A549 (cell line): ENCODE results near the gene CD27. TPM values are rescaled to one million over a fixed set of nuclear protein-coding genes. Genes with fewer than 3 reads are reported as not detected.
A peak's percentile ranks its signal among the peaks of the same experiment; 100 is the strongest.

Source experiments
- ATAC-seq, 2 experiments: fragments of 200-7000 bp in 1 of 2; fragments of >200 bp in 1 of 2; cut with Nextera tagmentation in 1 of 2; cut with Tn5 transposase in 1 of 2; 3 replicates each; pipeline versions ENCODE4 v1.8.0 to v1.9.1; 2018 to 2020; ENCODE audit warnings: mild to moderate bottlenecking in 1 of 2, moderate library complexity in 1 of 2
- CTCF ChIA-PET: fragments of 300-600 bp; sonication (Branson Sonifier 250); formaldehyde crosslinking; extraction: SDS; loops from one replicate; lab custom pipeline; 2021; ENCODE audit warnings: antibody characterized with exemption, inconsistent platforms; lab: Yijun Ruan, JAX
- POLR2A ChIA-PET: fragments of 350-600 bp; formaldehyde crosslinking; extraction: SDS; loops from one replicate; lab custom pipeline; 2021; ENCODE audit warnings: antibody characterized with exemption, inconsistent platforms; lab: Yijun Ruan, JAX
- DNase-seq, 2 experiments: peaks; one replicate each; pipeline versions ENCODE4 v3.0.0 to v3.0.0-alpha.2; 2011 to 2016; ENCODE audit warnings: low read depth in 1 of 2, low spot score in 1 of 2
- FAIRE-seq: peaks from 2 replicates; lab custom pipeline; 2011; peaks lifted over from hg19 to GRCh38; lab: Jason Lieb, UNC
- H3K27ac ChIP-seq, 2 experiments: fragments of >200 bp; sonication (Bioruptor Twin); formaldehyde crosslinking; 3 replicates each; pipeline ENCODE4 v1.5.1; 2016 to 2017
- H3K4me1 ChIP-seq: fragments of >200 bp; sonication (Bioruptor Twin); formaldehyde crosslinking; 3 replicates; pipeline ENCODE4 v1.6.1; 2016
- H3K4me2 ChIP-seq: fragments of >200 bp; sonication (Bioruptor Twin); formaldehyde crosslinking; 3 replicates; pipeline ENCODE4 v1.6.1; 2016
- H3K4me3 ChIP-seq: fragments of >200 bp; sonication (Bioruptor Twin); formaldehyde crosslinking; 3 replicates; pipeline ENCODE4 v1.5.1; 2016
- H3K9me3 ChIP-seq: fragments of >200 bp; sonication (Bioruptor Twin); formaldehyde crosslinking; 3 replicates; pipeline ENCODE4 v1.6.1; 2016
- CHD2 ChIP-seq: fragments of 150-350 bp; IDR thresholded peaks from 2 replicates; pipeline ENCODE4 v1.6.1; 2014; ENCODE audit warnings: low read length; ENCODE audit not compliant: partially characterized antibody
- EHF ChIP-seq: fragments of 250-450 bp; sonication (Bioruptor Pico); IDR thresholded peaks from 2 replicates; pipeline ENCODE4 v1.5.0; 2020; ENCODE audit warnings: mild to moderate bottlenecking
- EP300 ChIP-seq, 2 experiments: fragments of >200 bp; sonication (Bioruptor Twin); formaldehyde crosslinking; IDR thresholded peaks; 2 replicates in 1 of 2; 3 replicates in 1 of 2; pipeline ENCODE4 v1.6.1; 2016 to 2017
- FOSL2 ChIP-seq, 2 experiments: fragments of 450-650 bp in 1 of 2; fragments of >200 bp in 1 of 2; sonication (Bioruptor Twin) in 1 of 2; formaldehyde crosslinking; IDR thresholded peaks; 2 replicates each; pipeline versions ENCODE4 v1.5.0 to v1.6.1; 2016 to 2020; ENCODE audit warnings: mild to moderate bottlenecking in 1 of 2, moderate library complexity in 1 of 2
- HDAC2 ChIP-seq: fragments of 200-600 bp; sonication (generic); IDR thresholded peaks from 2 replicates; pipeline ENCODE4 v1.6.1; 2016
- HEYL ChIP-seq: fragments of 250-450 bp; sonication (Bioruptor Pico); IDR thresholded peaks from 2 replicates; pipeline ENCODE4 v1.8.0; 2021; ENCODE audit warnings: mild to moderate bottlenecking, moderate library complexity
- HOXA7 ChIP-seq: fragments of 250-450 bp; sonication (Bioruptor Pico); IDR thresholded peaks from 2 replicates; pipeline ENCODE4 v1.5.0; 2020; ENCODE audit warnings: mild to moderate bottlenecking, moderate library complexity
- HOXB13 ChIP-seq: fragments of 250-450 bp; sonication (Bioruptor Pico); IDR thresholded peaks from 2 replicates; pipeline ENCODE4 v1.5.0; 2020; ENCODE audit warnings: low read depth, mild to moderate bottlenecking, moderate library complexity
- KDM1A ChIP-seq: fragments of 200-600 bp; sonication (generic); IDR thresholded peaks from 2 replicates; pipeline ENCODE4 v1.6.1; 2016; ENCODE audit warnings: low read depth, mild to moderate bottlenecking
- NFE2L2 ChIP-seq: fragments of 150-350 bp; conservative IDR thresholded peaks from 2 replicates; pipeline ENCODE4 v1.6.1; 2014; ENCODE audit warnings: low read length
- NR3C1 ChIP-seq: fragments of >200 bp; sonication (Bioruptor Twin); formaldehyde crosslinking; IDR thresholded peaks from 3 replicates; pipeline ENCODE4 v1.6.1; 2017
- PHF8 ChIP-seq: fragments of 200-600 bp; sonication (generic); IDR thresholded peaks from 2 replicates; pipeline ENCODE4 v1.6.1; 2016; ENCODE audit warnings: low read depth, mild to moderate bottlenecking, antibody characterized with exemption, moderate library complexity, borderline replicate concordance
- POLR2A ChIP-seq: IDR thresholded peaks from 2 replicates; pipeline ENCODE4 v1.6.1; 2012; ENCODE audit warnings: mild to moderate bottlenecking, low read length
- POLR2AphosphoS2 ChIP-seq: conservative IDR thresholded peaks from 2 replicates; pipeline ENCODE4 v1.6.1; 2012; ENCODE audit warnings: low read length, improper control_type of control experiment, inconsistent platforms
- RFX5 ChIP-seq: fragments of 450-650 bp; IDR thresholded peaks from 2 replicates; pipeline ENCODE4 v1.7.1; 2014; ENCODE audit warnings: antibody characterized with exemption, mild to moderate bottlenecking, moderate library complexity
- RNF2 ChIP-seq: fragments of 200-600 bp; sonication (generic); IDR thresholded peaks from 2 replicates; pipeline ENCODE4 v1.6.1; 2016; ENCODE audit warnings: low read depth, mild to moderate bottlenecking, antibody characterized with exemption, moderate library complexity, borderline replicate concordance
- TFCP2L1 ChIP-seq: fragments of 250-450 bp; sonication (Bioruptor Pico); IDR thresholded peaks from 2 replicates; pipeline ENCODE4 v1.5.0; 2021; ENCODE audit warnings: mild to moderate bottlenecking
- WGBS: methylation state at CpG from one replicate; pipeline ENCODE4 v1.1.6; 2017; ENCODE audit errors: missing lambda C conversion rate; 5-methylcytosine and 5-hydroxymethylcytosine counted together
- polyA plus RNA-seq, 4 experiments: library from polyadenylated mRNA; depleted of rRNA in 3 of 4; stranded (reverse); fragments of >200 nt; fragmentation: RNase III in 1 of 4; extraction: RNeasy Plus Mini Kit Qiagen cat#74134 plus additional on column Dnase treatment in 1 of 4; gene quantifications; 2 replicates in 3 of 4; 3 replicates in 1 of 4; pipeline ENCODE4 v1.2.3, GENCODE V29; 2011 to 2017
- TF ChIP-seq, protein P1 (sequence below): fragments of 250-450 bp; sonication (Bioruptor Pico); IDR thresholded peaks from 2 replicates; pipeline ENCODE4 v1.5.0; 2020; ENCODE audit warnings: low read depth, mild to moderate bottlenecking, moderate library complexity
- TF ChIP-seq, protein P2 (sequence below): IDR thresholded peaks from 2 replicates; pipeline ENCODE4 v1.6.1; 2012
- TF ChIP-seq, protein P3 (sequence below): fragments of 150-350 bp; IDR thresholded peaks from 2 replicates; pipeline ENCODE4 v1.6.1; 2014; ENCODE audit warnings: low read depth, mild to moderate bottlenecking, low read length
- TF ChIP-seq, protein P4 (sequence below): IDR thresholded peaks from 2 replicates; pipeline ENCODE4 v1.6.1; 2012
- TF ChIP-seq, protein P5 (sequence below): fragments of >200 bp; sonication (Bioruptor Twin); formaldehyde crosslinking; IDR thresholded peaks from 3 replicates; pipeline ENCODE4 v1.5.1; 2016

CD27 gene
- polyA plus RNA-seq, 2 of the 4 experiments (the other 2 are of a cell fraction), result not detected

DNA sequence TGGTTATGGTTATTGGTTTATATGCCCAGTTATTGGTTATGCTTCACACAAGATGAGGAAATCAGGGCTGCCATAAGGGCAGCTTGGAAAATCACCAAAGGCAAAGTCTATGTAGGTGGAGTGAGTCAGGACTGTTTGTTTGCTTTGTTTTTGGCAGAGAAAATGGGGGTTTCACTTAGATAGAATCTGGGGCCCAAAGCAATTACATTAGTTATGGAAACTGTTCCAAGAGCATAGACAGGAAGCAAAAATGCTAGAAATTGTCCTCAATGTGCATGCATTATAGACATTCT is 23.5 kb downstream of the CD27 start:
- H3K27ac ChIP-seq, result no peak overlapping the region
- TF ChIP-seq RFX5 (no peak), HEYL (CRISPR knock-in tag) (no peak), POLR2AphosphoS2 (no peak), RNF2 (no peak), EP300 (IDR thresholded peaks at IDR 0.05) (no peak), HDAC2 (no peak), POLR2A (no peak), NR3C1 (no peak), HOXA7 (CRISPR knock-in tag) (no peak)
- TF ChIP-seq, protein P1, sequence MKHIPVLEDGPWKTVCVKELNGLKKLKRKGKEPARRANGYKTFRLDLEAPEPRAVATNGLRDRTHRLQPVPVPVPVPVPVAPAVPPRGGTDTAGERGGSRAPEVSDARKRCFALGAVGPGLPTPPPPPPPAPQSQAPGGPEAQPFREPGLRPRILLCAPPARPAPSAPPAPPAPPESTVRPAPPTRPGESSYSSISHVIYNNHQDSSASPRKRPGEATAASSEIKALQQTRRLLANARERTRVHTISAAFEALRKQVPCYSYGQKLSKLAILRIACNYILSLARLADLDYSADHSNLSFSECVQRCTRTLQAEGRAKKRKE (CRISPR knock-in tag), result no peak
- TF ChIP-seq, protein P2, sequence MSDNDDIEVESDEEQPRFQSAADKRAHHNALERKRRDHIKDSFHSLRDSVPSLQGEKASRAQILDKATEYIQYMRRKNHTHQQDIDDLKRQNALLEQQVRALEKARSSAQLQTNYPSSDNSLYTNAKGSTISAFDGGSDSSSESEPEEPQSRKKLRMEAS, result no peak
- ChIA-PET POLR2A (no interaction called here), CTCF (interaction anchor here (1.0 to 4.6 kb wide), 8 partner anchors 11 to 184 kb away, joined by 3 to 33 read pairs (median 6); no protein-coding TSS in a partner anchor)
- H3K4me1 ChIP-seq, result peaks cover 42% of the 10 kb centered on the region
- H3K9me3 ChIP-seq, result no peaks in the 10 kb centered on the region
- peak overlapping the region; percentile 100 for H3K4me2 ChIP-seq
- FAIRE-seq (no peak), ATAC-seq (no peak), DNase-seq (no peak)
- H3K4me3 ChIP-seq, result no peak overlapping the region

DNA sequence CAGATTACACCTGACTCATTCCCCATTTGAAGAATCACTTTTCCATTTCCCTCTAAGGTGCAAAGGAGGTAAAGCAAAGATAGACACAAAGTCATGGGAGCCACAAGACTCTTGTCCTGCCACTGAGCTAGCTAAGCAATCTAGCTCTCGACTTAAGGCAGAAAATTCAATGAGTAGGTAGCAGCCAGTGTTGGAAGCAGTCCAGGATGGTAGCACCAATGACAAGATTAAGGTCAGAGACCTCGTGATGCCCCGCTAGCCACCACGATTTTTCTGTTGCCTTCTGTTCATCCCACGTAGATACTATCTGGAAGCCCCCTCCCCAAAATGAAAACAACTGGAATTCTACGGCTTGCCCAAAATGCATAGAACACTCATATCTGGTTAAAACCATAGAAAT is 24.3 kb downstream of the CD27 start:
- Histone ChIP-seq H3K4me2 (peak overlapping the region; percentile 100), H3K27ac (no peak overlapping the region), H3K9me3 (no peaks in the 10 kb centered on the region), H3K4me3 (peak overlapping the region; percentile 68; the same call in 1 of the 3 replicates), H3K4me1 (peaks cover 42% of the 10 kb centered on the region)
- FAIRE-seq, result no peak
- no peak for ATAC-seq
- CTCF ChIA-PET, result interaction anchor here (1.0 to 4.6 kb wide), 6 partner anchors 45 to 185 kb away, joined by 3 to 33 read pairs (median 9); no protein-coding TSS in a partner anchor
- DNase-seq, result no peak
- no peak for TF ChIP-seq RFX5
- TF ChIP-seq EHF (CRISPR knock-in tag), result no peak
- no peak for TF ChIP-seq TFCP2L1 (CRISPR knock-in tag)
- TF ChIP-seq, protein P3, sequence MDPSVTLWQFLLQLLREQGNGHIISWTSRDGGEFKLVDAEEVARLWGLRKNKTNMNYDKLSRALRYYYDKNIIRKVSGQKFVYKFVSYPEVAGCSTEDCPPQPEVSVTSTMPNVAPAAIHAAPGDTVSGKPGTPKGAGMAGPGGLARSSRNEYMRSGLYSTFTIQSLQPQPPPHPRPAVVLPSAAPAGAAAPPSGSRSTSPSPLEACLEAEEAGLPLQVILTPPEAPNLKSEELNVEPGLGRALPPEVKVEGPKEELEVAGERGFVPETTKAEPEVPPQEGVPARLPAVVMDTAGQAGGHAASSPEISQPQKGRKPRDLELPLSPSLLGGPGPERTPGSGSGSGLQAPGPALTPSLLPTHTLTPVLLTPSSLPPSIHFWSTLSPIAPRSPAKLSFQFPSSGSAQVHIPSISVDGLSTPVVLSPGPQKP, result no peak
- TF ChIP-seq KDM1A, result no peak
- TF ChIP-seq, protein P2, result no peak
- no peak for TF ChIP-seq NFE2L2
- TF ChIP-seq CHD2, result no peak
- TF ChIP-seq PHF8, result no peak
- TF ChIP-seq, protein P4, sequence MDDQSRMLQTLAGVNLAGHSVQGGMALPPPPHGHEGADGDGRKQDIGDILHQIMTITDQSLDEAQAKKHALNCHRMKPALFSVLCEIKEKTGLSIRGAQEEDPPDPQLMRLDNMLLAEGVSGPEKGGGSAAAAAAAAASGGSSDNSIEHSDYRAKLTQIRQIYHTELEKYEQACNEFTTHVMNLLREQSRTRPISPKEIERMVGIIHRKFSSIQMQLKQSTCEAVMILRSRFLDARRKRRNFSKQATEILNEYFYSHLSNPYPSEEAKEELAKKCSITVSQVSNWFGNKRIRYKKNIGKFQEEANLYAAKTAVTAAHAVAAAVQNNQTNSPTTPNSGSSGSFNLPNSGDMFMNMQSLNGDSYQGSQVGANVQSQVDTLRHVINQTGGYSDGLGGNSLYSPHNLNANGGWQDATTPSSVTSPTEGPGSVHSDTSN, result no peak
- no peak for TF ChIP-seq RNF2
- TF ChIP-seq, protein P5, sequence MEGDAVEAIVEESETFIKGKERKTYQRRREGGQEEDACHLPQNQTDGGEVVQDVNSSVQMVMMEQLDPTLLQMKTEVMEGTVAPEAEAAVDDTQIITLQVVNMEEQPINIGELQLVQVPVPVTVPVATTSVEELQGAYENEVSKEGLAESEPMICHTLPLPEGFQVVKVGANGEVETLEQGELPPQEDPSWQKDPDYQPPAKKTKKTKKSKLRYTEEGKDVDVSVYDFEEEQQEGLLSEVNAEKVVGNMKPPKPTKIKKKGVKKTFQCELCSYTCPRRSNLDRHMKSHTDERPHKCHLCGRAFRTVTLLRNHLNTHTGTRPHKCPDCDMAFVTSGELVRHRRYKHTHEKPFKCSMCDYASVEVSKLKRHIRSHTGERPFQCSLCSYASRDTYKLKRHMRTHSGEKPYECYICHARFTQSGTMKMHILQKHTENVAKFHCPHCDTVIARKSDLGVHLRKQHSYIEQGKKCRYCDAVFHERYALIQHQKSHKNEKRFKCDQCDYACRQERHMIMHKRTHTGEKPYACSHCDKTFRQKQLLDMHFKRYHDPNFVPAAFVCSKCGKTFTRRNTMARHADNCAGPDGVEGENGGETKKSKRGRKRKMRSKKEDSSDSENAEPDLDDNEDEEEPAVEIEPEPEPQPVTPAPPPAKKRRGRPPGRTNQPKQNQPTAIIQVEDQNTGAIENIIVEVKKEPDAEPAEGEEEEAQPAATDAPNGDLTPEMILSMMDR, result no peak
- no peak for TF ChIP-seq FOSL2 (IDR thresholded peaks at IDR 0.05)
- no peak for TF ChIP-seq FOSL2 (CRISPR knock-in tag; IDR thresholded peaks at IDR 0.05)
- no peak for TF ChIP-seq HOXB13 (CRISPR knock-in tag)
- POLR2A ChIA-PET, result interaction anchor here (2.2 to 2.7 kb wide), 2 partner anchors 65 to 142 kb away, joined by 15 to 42 read pairs; partner anchors contain the start of gene GAPDH
- 65% methylated on average over 6 of the region's 6 CpGs for WGBS
